HG02610 (cell line): Measurements from ENCODE around the gene NFKBIA.
A peak's percentile ranks its signal among the peaks of the same experiment; 100 is the strongest.
"Not testable (repeated sequence)": the region's sequence is repeated elsewhere in the genome, so short reads cannot be mapped to it uniquely, and the experiment has no call there.

Experiments used
- ATAC-seq: cut with Tn5 transposase; IDR thresholded peaks from one replicate; pipeline ENCODE4 v1.9.1; 2021; ENCODE audit warnings: mild to moderate bottlenecking, moderate library complexity; ENCODE audit not compliant: unreplicated experiment

The NFKBIA gene

DNA sequence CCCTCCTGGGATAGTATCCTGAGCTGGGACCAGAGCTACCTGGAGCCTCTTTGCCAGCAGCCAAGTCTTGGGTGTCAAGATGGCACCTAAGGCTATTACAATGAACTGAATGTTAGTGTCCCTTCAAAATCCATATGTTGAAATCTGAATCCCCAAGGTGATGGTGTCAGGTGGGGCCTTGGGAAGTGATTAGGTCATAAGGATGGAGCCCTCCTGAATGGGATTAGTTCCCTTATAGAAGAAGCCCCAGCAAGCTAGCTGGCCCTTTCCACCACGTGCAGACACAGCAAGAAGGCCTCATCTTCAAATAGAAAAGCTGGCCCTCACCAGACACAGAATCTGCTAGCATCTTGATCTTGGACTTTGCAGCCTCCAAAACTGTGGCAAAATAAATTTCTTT, 12.4 kb downstream of the NFKBIA start:
- no peak for ATAC-seq

GRCh38 chr14:35391388-35391710, 13.2 kb downstream of the NFKBIA start:
- ATAC-seq = no peak

DNA sequence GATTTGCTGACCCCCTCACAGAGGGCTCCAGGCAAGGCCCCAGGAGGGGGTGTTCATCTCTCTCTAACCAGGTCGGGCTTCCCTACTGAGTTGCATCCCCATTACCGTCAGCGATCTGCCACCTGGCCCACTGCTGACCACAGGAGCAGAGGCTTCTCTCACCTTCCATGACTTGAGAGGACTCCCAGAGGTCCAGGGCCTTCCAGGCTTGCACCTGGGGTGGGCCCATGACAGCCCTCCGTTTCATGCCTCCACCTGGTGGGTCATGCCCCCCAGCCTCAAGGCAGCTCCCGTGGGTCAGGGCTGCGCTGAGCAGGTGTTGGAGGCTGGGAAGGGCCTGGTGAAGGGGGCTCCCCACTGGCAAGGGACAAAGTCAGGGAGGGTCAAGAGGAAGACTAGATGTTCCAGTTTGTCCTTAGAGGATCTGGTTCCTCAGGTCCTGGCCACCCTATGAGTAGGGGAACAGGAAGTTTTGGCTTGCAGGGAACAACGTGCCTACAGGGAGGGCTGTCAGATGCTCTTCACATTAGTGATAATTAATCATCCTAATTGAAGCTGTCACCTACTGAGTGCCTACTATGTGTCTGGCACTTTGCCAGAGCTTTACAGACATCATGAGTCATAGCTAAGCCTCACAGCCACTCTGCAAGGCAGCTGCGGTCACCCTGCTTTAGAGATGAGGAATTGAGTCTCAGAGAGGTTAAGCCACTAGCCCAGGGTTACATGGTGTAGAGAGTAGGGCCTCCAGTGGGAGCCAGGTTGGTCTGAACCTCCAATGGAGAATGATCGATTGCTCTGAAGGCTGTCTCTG, 13.8 kb downstream of the NFKBIA start:
- no peak for ATAC-seq

GRCh38 chr14:35389315-35389667, 15.3 kb downstream of the NFKBIA start:
- no peak for ATAC-seq

GRCh38 chr14:35388656-35389314, 15.8 kb downstream of the NFKBIA start:
- no peak for ATAC-seq

- no peak for ATAC-seq
These were observed 16.6 kb downstream of the NFKBIA start for GRCh38 chr14:35387713-35388579.

- no peak for ATAC-seq
These were observed 17.3 kb downstream of the NFKBIA start for GRCh38 chr14:35387219-35387618.

DNA sequence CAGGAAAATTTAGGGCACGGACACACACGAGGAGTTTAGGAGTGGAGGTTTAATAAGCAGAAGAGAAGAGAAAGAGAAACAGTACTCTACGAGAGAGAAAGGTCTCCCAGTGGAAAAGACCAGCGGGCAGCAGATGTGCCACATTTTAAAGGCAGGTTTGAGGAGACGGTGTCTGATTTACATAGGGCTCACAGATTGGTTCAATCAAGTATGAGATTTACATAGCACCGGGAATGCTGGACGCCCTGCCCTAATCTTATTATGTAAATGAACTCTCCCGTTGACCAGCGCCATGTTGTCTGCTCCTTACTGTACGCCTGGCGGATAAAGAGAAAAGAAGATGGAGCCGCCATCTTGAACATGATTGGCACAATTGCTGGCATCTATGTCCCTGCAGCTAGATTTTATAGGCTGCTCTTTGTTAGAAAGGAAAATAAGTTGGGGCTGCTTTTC, 17.9 kb downstream of the NFKBIA start:
- ATAC-seq = no peak

DNA sequence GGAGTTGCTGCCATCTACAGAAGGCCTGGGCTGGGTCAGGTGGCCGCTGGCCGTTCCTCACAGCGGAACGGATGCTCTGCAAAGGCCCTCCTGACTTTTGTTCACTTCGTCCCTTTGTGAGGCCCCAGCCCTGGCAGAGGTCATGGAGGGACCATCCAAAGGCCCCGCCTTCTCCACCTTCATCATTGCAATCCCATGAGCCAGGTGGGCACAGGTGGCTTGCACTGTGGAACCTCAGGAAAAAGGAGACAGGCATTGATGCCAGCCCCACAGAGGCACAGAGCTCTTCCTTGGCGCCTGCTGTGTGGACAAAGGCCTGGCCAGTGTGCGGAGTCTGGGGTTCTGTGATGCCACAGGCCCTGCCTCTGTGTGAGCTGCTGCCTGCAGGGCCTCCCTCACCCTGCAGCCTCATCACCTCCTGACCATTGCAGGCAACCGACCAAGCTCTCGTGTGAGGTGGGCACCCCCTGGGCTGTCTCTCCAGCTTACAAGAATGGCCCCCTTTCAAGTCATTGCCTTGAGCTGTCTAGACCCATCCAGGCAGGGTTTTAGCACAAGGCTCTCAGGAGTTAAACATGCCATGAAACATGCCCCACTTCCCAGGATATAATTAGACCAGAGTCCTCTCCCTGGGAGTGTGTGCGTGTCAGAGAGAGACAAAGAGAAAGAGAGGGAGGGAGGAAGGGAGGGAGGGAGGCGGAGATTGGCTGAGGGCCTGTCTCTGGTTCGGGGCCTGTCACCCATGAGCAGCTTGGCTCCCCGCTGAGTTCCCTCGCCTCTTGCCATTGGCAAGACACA, 19.3 kb downstream of the NFKBIA start:
- ATAC-seq = no peak

GRCh38 chr14:35384455-35385041, 20.0 kb downstream of the NFKBIA start:
- no peak for ATAC-seq

- ATAC-seq = no peak
These were observed 20.7 kb downstream of the NFKBIA start for GRCh38 chr14:35383569-35384454.

GRCh38 chr14:35380794-35381193, 23.8 kb downstream of the NFKBIA start:
- ATAC-seq = no peak

DNA sequence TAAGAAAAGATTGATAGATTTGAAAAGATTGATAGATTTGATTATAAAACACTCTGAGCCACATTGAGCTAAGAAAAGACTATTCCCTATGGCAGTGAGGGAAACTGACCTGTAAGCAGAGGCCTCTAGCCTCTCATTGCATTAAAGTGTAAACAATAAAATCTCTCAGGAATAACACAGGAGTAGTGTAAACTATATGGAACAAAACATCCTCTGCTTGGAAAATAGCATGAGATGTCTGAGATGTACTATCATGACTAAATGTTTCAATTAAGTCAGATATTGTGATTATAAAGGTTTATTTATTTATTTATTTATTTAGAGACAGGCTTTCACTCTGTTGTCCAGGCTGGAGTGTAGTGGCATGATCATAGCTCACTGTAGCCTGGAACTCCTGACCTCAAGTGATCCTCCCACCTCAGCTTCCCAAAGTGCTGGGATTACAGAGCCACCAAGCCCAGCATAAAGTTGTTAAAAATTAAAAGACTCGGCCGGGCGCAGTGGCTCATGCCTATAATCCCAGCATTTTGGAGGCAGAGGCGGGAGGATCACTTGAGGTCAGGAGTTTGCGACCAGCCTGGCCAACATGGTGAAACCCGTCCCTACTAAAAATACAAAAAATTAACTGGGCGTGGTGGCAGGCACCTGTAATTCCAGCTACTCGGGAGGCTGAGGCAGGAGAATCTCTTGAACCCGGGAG, 25.2 kb downstream of the NFKBIA start:
- not testable (repeated sequence) for ATAC-seq

DNA sequence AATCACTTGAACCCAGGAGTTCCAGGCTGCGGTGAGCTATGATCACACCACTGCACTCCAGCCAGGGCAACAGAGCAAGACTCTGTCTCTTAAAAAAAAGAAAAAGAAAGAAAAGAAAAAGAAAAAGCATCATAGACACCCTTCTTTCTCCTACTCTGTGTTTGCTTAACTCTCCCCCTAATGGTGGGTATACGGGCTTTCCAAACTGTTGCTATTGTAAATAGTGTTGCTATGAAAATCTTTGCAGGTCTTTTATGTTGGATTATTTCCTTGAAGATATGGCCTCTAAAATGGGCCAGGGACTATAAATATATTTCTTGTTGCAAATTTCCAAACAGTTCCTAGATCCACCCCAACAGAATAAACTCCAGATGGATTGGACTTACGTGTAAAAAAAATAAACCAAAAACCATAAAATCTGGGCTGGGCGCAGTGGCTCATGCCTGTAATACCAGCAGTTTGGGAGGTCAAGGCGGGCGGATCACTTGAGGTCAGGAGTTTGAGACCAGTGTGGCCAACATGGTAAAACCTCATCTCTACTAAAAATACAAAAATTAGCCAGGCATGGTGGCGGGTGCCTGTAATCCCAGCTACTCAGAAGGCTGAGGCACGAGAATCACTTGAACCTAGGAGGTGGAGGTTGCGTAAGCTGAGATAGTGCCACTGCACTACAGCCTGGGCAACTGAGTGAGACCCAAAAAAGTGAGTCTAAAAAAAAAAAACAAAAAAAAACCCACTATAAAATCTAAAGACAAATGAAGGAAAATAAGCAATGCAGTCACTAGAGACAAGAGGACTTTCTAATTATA, 25.9 kb downstream of the NFKBIA start:
- ATAC-seq = no peak

- ATAC-seq = peak; percentile 50
These were observed 29.0 kb downstream of the NFKBIA start for GRCh38 chr14:35375558-35376025.

DNA sequence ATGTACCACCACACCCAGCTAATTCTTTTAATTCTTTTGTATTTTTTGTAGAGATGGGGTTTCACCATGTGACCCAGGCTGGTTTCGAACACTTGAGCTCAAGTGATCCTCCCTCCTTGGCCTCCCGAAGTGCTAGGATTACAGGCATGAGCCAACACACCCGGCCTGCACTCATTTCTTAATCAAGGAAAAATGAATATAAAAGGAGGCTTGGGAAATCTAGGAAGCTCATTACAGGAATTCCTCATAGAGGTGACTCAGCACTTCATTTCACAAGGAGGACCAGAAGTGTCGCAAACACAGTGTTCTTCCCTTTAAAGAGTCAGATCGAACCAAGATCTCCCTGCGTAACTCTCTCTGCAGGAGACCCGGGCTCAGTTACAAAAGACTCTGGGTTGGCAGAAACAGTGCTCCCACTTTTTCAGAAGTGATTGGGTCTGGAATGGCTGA, 30.3 kb downstream of the NFKBIA start:
- no peak for ATAC-seq

- ATAC-seq = not testable (repeated sequence)
These were observed 31.3 kb downstream of the NFKBIA start for GRCh38 chr14:35373208-35373607.

- no peak for ATAC-seq
These were observed 33.6 kb downstream of the NFKBIA start for GRCh38 chr14:35370969-35371368.
